Gastrocnemius medialis (tissue), 4 donors: ENCODE data around the gene PTPRF.

ENCODE experiments used
- POLR2A ChIP-seq, 2 donors: fragments of 450-650 bp; IDR thresholded peaks; one replicate each; pipeline ENCODE4 v1.6.1; 2017; ENCODE audit warnings: antibody characterized with exemption in 2 of 2, mild to moderate bottlenecking in 2 of 2, moderate library complexity in 2 of 2
- TF ChIP-seq, protein P1 (sequence below), 5 experiments: fragments of 450-650 bp in 3 of 5; fragments of 200-600 bp in 2 of 5; sonication (generic) in 2 of 5; IDR thresholded peaks in 4 of 5; conservative IDR thresholded peaks in 1 of 5; 1 replicate in 4 of 5; 2 replicates in 1 of 5; pipeline ENCODE4 v1.5.1; 2016 to 2019; ENCODE audit warnings: antibody characterized with exemption in 5 of 5, mild to moderate bottlenecking in 3 of 5, moderate library complexity in 3 of 5

GRCh38 chr1:43648221-43648847, 117.7 kb downstream of the PTPRF start:
- TF ChIP-seq POLR2A (IDR thresholded peaks at IDR 0.05), result no peak
- TF ChIP-seq, protein P1, sequence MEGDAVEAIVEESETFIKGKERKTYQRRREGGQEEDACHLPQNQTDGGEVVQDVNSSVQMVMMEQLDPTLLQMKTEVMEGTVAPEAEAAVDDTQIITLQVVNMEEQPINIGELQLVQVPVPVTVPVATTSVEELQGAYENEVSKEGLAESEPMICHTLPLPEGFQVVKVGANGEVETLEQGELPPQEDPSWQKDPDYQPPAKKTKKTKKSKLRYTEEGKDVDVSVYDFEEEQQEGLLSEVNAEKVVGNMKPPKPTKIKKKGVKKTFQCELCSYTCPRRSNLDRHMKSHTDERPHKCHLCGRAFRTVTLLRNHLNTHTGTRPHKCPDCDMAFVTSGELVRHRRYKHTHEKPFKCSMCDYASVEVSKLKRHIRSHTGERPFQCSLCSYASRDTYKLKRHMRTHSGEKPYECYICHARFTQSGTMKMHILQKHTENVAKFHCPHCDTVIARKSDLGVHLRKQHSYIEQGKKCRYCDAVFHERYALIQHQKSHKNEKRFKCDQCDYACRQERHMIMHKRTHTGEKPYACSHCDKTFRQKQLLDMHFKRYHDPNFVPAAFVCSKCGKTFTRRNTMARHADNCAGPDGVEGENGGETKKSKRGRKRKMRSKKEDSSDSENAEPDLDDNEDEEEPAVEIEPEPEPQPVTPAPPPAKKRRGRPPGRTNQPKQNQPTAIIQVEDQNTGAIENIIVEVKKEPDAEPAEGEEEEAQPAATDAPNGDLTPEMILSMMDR (IDR thresholded peaks at IDR 0.05 in 4 of 5, conservative IDR thresholded peaks at IDR 0.05 in 1 of 5), result no peak
